Esophagus muscularis mucosa (tissue), 4 donors: ENCODE measurements around the gene UNC13C.

Experiments used
- CTCF ChIP-seq, 3 experiments: fragments of 200-600 bp in 2 of 3; fragments of 450-650 bp in 1 of 3; sonication (generic) in 2 of 3; IDR thresholded peaks; one replicate each; pipeline ENCODE4 v1.5.1; 2017 to 2019; ENCODE audit warnings: antibody characterized with exemption in 3 of 3, mild to moderate bottlenecking in 2 of 3, moderate library complexity in 1 of 3
- EP300 ChIP-seq: sonication (generic); formaldehyde crosslinking; IDR thresholded peaks from one replicate; pipeline ENCODE4 v1.6.1; 2017; ENCODE audit warnings: antibody characterized with exemption
- POLR2A ChIP-seq: fragments of 450-650 bp; IDR thresholded peaks from one replicate; pipeline ENCODE4 v1.6.1; 2017; ENCODE audit warnings: antibody characterized with exemption, moderate library complexity, mild to moderate bottlenecking, low read depth
- POLR2AphosphoS5 ChIP-seq, 2 donors: sonication (generic); formaldehyde crosslinking; IDR thresholded peaks; one replicate each; pipeline ENCODE4 v1.6.1; 2017; ENCODE audit warnings: antibody characterized with exemption in 2 of 2

- no peak for TF ChIP-seq CTCF (IDR thresholded peaks at IDR 0.05)
- TF ChIP-seq POLR2AphosphoS5 (IDR thresholded peaks at IDR 0.05) = no peak
- no peak for TF ChIP-seq POLR2A
- TF ChIP-seq EP300 = no peak
Observed at GRCh38 chr15:54528021-54528420, 549.8 kb downstream of the UNC13C start.
